HG03066 (cell line): ENCODE results near the gene PCDHA9.
"Not testable (repeated sequence)": the region's sequence is repeated elsewhere in the genome, so short reads cannot be mapped to it uniquely, and the experiment has no call there.

ENCODE experiments used
- ATAC-seq: cut with Tn5 transposase; IDR thresholded peaks from one replicate; pipeline ENCODE4 v1.9.1; 2021; ENCODE audit warnings: low read depth; ENCODE audit not compliant: unreplicated experiment

PCDHA9 gene

DNA sequence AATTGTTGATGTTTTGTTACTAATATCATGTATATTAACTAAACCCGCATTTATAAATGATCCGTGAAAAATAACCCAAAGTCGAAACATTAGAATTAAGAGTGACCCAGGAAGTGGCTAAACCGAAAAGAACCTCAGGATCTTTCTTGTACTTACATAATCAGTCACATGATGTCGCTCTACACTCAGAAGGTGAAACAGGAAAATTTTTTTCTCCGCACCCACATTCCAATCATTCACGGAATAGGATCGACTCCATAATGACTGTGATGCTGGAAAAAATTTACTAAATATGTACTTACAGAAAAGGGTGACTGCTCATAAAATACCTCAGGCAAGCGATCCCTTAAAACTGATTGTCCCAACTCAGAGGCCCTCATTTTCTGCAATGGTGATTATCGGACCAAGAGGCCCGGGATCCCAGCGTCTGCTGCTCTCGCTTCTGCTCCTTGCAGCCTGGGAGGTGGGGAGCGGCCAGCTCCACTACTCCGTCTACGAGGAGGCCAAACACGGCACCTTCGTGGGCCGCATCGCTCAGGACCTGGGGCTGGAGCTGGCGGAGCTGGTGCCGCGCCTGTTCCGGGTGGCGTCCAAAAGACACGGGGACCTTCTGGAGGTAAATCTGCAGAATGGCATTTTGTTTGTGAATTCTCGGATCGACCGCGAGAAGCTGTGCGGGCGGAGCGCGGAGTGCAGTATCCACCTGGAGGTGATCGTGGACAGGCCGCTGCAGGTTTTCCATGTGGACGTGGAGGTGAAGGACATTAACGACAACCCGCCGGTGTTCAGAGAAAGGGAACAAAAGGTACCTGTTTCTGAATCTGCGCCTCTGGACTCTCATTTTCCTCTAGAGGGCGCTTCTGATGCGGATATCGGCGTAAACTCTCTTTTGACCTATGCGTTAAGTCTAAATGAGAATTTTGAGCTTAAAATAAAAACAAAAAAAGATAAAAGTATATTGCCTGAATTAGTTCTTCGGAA is 27.2 kb downstream of the PCDHA9 start, which contains the start of gene PCDHA12:
TSS of gene PCDHA12 (plus strand) at position 224 of the 981 bp plus-strand sequence. CDS start at position 389, 165 bp downstream.
- ATAC-seq = no peak

DNA sequence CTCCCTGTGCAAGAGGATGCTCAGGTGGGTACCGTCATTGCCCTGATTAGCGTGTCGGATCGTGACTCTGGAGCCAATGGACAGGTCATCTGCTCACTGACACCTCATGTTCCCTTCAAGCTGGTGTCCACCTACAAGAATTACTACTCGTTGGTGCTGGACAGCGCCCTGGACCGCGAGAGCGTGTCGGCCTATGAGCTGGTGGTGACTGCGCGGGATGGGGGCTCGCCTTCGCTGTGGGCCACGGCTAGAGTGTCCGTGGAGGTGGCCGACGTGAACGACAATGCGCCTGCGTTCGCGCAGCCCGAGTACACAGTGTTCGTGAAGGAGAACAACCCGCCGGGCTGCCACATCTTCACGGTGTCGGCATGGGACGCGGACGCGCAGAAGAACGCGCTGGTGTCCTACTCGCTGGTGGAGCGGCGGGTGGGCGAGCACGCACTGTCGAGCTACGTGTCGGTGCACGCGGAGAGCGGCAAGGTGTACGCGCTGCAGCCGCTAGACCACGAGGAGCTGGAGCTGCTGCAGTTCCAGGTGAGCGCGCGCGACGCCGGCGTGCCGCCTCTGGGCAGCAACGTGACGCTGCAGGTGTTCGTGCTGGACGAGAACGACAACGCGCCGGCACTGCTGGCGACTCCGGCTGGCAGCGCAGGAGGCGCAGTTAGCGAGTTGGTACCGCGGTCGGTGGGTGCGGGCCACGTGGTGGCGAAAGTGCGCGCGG is 28.5 kb downstream of the PCDHA9 start:
- ATAC-seq = not testable (repeated sequence)

GRCh38 chr5:140877262-140877581 is 29.0 kb downstream of the PCDHA9 start:
- no peak for ATAC-seq

DNA sequence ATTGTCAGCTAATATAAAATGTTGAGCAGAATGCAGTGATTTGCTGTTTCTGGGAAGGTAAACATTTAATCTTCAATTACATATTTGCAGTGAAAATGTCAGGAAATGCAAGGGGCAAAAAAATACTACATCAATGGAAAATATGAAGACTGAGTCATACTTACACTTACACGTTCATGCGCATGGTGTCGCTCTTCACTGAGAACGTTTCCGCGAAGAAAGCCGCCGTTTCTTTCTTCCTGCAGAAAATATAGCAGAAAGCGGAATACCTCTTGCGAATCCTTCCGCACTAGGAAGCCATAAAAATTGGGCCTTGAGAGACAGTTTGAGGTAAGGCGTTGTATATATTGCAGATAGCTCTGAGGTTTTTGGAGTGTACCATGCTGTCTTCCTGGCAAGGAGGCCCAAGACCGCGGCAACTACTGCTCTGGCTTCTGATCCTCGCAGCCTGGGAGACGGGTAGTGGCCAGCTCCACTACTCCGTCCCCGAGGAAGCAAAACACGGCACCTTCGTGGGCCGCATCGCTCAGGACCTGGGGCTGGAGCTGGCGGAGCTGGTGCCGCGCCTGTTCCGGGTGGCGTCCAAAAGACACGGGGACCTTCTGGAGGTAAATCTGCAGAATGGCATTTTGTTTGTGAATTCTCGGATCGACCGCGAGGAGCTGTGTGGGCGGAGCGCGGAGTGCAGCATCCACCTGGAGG is 33.9 kb downstream of the PCDHA9 start, which contains the start of gene PCDHA13:
TSS of gene PCDHA13 (plus strand) at position 236 of the 702 bp plus-strand sequence. CDS start at position 381, 145 bp downstream.
- no peak for ATAC-seq

DNA sequence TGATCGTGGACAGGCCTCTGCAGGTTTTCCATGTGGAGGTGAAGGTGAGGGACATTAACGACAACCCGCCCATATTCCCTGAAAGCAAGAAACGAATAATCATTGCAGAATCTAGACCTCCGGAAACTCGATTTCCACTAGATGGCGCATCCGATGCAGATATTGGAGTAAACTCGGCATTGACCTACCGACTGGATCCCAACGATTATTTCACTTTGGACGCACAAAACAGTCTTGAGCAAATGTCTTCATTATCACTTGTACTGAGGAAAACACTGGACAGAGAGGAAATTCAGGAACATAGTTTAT is 34.4 kb downstream of the PCDHA9 start:
- ATAC-seq = no peak

GRCh38 chr5:140883373-140883772 is 35.2 kb downstream of the PCDHA9 start:
- no peak for ATAC-seq

GRCh38 chr5:140883927-140884697 is 35.9 kb downstream of the PCDHA9 start:
- no peak for ATAC-seq
